GM19463 (cell line): ENCODE results near the gene TMPRSS2.

Source experiments
- ATAC-seq: cut with Tn5 transposase; IDR thresholded peaks from one replicate; pipeline ENCODE4 v1.9.1; 2021; ENCODE audit warnings: mild to moderate bottlenecking, moderate library complexity; ENCODE audit not compliant: unreplicated experiment

Gene TMPRSS2

GRCh38 chr21:41507521-41508414 is at the start of gene TMPRSS2:
Gene TMPRSS2 (minus strand): TSS chr21:41508158. CDS start chr21:41498133, 10,025 bp downstream.
- no peak for ATAC-seq

GRCh38 chr21:41555057-41555456 is 47.1 kb upstream of the TMPRSS2 start:
- no peak for ATAC-seq

DNA sequence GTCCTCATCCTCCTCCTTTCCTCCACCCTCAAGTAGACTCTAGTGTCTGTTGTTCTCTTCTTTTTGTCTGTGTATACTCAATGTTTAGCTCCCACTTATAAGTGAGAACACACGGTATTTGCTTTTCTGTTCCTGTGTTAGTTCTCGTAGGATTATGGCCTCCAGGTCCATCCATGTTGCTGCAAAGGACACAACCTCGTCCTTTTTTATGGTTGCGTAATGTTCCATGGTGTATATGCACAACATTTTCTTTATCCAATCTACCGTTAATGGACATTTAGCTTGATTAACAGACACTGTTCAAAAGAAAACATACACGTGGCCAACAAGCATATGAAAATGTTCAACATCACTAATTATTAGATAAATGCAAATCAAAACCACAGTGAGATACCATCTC is 44.3 kb upstream of the TMPRSS2 start:
- no peak for ATAC-seq

DNA sequence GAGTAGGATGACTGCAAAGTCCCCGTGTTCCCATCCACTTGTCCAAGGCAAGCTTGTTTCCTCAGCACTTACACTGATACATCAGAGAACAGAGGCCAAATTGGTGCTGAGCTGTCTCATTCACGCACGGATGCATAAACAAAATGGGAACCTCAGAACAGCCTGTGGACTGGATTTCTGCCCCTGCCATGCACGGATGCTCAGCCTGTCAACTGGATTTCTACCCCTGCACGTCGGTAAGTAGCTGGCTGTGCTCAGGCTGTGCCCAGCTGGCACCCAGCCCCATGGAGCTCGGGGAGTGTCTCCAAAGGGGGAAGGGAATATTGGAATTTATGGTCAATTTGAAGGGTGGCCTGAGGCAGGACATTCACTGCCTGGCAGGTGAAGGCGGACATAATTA is 40.8 kb upstream of the TMPRSS2 start:
- no peak for ATAC-seq

- no peak for ATAC-seq
Measured at GRCh38 chr21:41547111-41547510, 39.2 kb upstream of the TMPRSS2 start.

DNA sequence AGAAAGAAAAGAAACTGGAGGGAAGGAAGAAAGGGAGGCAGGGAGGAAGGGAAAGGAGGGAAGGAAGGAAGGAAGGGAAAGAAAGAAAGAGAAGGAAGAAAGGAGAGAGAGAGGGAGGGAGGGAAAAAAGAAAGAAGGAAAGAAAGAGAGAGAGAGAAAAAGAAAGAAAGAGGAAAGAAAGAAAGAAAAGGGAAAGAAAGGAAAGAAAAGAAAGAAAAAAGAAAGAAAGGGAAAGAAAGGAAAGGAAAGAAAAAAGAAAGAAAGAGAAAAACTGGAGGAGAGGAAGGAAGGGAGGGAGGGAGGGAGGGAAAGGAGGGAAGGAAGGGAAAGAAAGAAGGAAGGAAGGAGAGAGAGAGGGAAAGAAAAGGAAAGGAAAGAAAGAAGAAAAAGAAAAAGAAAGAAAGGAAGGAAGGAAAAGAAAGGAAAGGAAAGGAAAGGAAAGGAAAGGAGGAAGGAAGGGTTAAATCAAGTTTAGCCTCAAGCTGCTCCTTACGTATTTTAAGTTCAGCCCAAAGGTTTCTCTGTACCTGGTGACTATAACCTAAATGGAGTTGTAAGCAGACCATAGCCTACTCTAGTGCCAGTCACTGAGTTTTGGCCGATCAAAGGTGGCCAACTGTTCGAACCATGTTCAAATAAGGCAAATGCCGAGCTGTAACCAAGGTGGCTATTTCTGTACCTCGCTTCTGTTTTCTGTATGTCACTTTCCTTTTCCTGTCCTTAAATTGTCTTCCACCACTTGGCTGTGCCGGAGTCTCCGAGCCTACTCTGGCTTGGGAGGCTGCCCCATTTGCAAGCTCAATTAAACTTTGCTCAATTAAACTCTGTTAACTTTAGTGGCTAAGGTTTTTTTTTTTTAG is 37.8 kb upstream of the TMPRSS2 start:
- ATAC-seq = no peak

DNA sequence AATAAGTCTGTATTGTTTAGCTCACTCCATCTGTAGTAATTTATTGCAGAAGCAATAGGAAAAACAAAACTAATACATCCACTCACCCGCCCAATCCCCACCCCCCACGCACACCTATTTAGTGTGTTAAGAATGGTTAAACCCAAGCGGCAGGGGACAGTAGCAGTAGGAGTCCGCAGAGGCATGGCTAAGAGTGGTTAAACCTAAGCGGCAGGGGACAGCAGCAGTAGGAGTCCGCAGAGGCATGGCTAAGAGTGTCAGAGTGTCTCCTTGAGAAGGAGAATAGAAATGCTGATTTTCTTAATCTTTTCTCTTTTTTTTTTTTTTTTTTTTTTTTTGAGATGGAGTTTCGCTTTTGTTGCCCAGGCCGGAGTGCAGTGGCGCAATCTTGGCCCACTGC is 34.8 kb upstream of the TMPRSS2 start:
- no peak for ATAC-seq

GRCh38 chr21:41537356-41537755 is 29.4 kb upstream of the TMPRSS2 start:
- no peak for ATAC-seq

DNA sequence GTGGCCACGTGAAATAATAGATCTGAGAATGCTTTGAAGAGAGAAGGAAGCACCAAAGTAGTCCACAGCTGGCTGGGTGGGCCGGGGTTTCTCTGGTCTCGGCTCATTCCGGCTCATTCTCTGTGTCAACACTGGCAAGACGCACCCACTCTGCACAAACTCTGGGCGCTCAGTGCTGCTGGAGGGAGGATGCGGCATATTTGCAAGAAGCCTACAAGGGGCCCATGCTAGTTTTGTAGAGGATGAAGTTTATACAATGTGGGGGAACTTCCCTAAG is 28.8 kb upstream of the TMPRSS2 start:
- no peak for ATAC-seq

GRCh38 chr21:41536076-41536826 is 28.3 kb upstream of the TMPRSS2 start:
- no peak for ATAC-seq

DNA sequence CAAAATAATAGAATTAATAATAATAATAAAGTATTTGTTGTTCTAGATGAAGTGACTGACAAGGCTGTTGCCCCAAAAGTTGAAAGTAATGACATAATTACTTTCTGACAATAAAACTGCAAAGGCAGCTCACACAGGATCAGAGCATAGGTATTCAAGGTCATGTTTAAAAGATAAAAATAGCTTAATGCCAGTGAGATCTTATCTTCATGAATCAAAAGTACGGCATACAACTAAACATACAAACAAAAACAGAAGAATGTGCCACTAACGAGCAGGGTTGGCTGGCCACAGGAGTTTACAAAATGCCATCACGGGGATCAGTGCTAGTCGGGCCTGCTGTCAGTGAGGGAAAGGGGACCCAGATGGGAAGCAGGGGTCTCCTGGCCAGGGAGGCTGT is 22.4 kb upstream of the TMPRSS2 start:
- no peak for ATAC-seq

GRCh38 chr21:41529769-41530168 is 21.8 kb upstream of the TMPRSS2 start:
- ATAC-seq = no peak

- ATAC-seq = no peak
Measured at GRCh38 chr21:41526478-41527087, 18.6 kb upstream of the TMPRSS2 start.

- no peak for ATAC-seq
Measured at GRCh38 chr21:41523175-41523574, 15.2 kb upstream of the TMPRSS2 start.

GRCh38 chr21:41521489-41522027 is 13.6 kb upstream of the TMPRSS2 start:
- ATAC-seq = no peak

- ATAC-seq = no peak
Measured at GRCh38 chr21:41520560-41521442, 12.8 kb upstream of the TMPRSS2 start.

DNA sequence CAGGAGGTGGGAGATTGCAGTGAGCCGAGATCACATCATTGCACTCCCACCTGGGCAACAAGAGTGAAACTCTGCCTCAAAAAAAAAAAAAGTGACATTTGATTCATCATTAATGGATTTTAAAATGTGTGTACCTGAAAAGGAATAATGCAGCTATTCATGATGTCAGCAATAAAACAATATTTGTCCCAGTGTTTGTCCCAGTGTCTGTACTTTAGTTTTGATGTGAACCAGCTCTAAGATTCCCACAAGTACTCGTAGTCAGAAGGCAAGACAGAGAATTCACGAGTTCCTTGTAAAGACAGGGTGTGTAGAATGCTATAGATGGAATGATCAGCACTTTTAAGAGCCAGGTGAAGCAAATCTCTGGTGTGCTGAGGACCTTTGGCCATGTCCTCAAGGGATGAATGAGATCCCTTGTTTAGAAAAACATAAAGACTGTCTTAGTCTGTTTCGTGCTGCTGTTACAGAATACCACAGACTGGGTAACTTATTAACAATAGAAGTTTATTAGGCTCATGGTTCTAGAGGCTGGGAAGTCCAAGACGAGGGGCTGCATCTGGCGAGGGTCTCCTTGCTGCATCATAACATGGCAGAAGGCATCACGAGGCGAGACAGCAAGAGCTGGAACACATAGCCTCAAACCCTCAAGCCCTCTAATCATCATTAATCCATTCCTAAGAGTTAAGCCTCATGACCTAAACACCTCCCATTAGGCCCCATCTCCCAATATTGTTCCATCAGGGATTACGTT is 12.0 kb upstream of the TMPRSS2 start:
- ATAC-seq = no peak

GRCh38 chr21:41518757-41519156 is 10.8 kb upstream of the TMPRSS2 start:
- ATAC-seq = no peak

- no peak for ATAC-seq
Measured at GRCh38 chr21:41511858-41512257, 3.9 kb upstream of the TMPRSS2 start.
